ENCODE data around the gene SPTBN1. TPM values are rescaled to one million over a fixed set of nuclear protein-coding genes. Genes with fewer than 3 reads are reported as not detected.
A peak's percentile ranks its signal among the peaks of the same experiment; 100 is the strongest.

SPTBN1 gene
- total and polyA plus RNA-seq, 2 of the 13 experiments (the other 11 are each of a cell fraction or from before 2014, with no cell fraction given): 123 to 299 TPM

GRCh38 chr2:54559593-54560145, 103.5 kb downstream of the SPTBN1 start (continued):
- TF ChIP-seq HOXA5 (CRISPR knock-in tag; IDR thresholded peaks at IDR 0.05): no peak
- no peak for TF ChIP-seq NFYB (CRISPR knock-in tag; IDR thresholded peaks at IDR 0.05)
- TF ChIP-seq MED1 (CRISPR knock-in tag; IDR thresholded peaks at IDR 0.05): peak; percentile 58
- TF ChIP-seq ZNF713 (CRISPR knock-in tag; IDR thresholded peaks at IDR 0.05): no peak
- 0 out of 2 replicates have a peak, but pooled peaks have one; percentile 20 for TF ChIP-seq SIN3A (IDR thresholded peaks at IDR 0.05; ENCODE audit: borderline replicate concordance, low read depth, low read length)
- TF ChIP-seq ELF3 (CRISPR knock-in tag; IDR thresholded peaks at IDR 0.05): no peak; the same call in 1 of the 2 replicates
- TF ChIP-seq ZNF792 (CRISPR knock-in tag; IDR thresholded peaks at IDR 0.05): no peak; the same call in 1 of the 2 replicates
- peak; percentile 62 for TF ChIP-seq NCOA2 (CRISPR knock-in tag; IDR thresholded peaks at IDR 0.05)
- peak; percentile 29; the same call in 1 of the 2 replicates for TF ChIP-seq ZNF430 (CRISPR knock-in tag; IDR thresholded peaks at IDR 0.05)
- TF ChIP-seq DZIP1 (CRISPR knock-in tag; IDR thresholded peaks at IDR 0.05): no peak
- peak; percentile 59; the same call in 1 of the 2 replicates for TF ChIP-seq ZNF614 (CRISPR knock-in tag; IDR thresholded peaks at IDR 0.05; ENCODE audit: borderline replicate concordance)
- TF ChIP-seq SNAPC5 (CRISPR knock-in tag; IDR thresholded peaks at IDR 0.05; ENCODE audit: borderline replicate concordance): no peak
- 0 out of 2 replicates have a peak, but pooled peaks have one; percentile 44 for TF ChIP-seq CHCHD3 (CRISPR knock-in tag; IDR thresholded peaks at IDR 0.05)
- no peak for TF ChIP-seq ZNF850 (CRISPR knock-in tag; conservative IDR thresholded peaks at IDR 0.05)
- TF ChIP-seq CSRNP2 (CRISPR knock-in tag; conservative IDR thresholded peaks at IDR 0.05; ENCODE audit: low read depth): no peak
- peak; percentile 32 for TF ChIP-seq FOSL2 (CRISPR knock-in tag; IDR thresholded peaks at IDR 0.05)
- TF ChIP-seq ONECUT2 (CRISPR knock-in tag; IDR thresholded peaks at IDR 0.05): no peak
- no peak for TF ChIP-seq ADNP (CRISPR knock-in tag; IDR thresholded peaks at IDR 0.05)
- no peak for TF ChIP-seq KLF15 (CRISPR knock-in tag; IDR thresholded peaks at IDR 0.05; ENCODE audit: borderline replicate concordance)
- TF ChIP-seq NONO (IDR thresholded peaks at IDR 0.05): no peak
- no peak for TF ChIP-seq NONO (CRISPR knock-in tag; conservative IDR thresholded peaks at IDR 0.05)
- no peak for TF ChIP-seq ZNF142 (CRISPR knock-in tag; IDR thresholded peaks at IDR 0.05)
